Stimulated activated CD4-positive, alpha-beta T cell treated with anti-CD3 and anti-CD28 coated beads, TNF-alpha, amount 100 ng/mL, for 48 hours (primary cell): ENCODE measurements around the gene STAT4.

ENCODE experiments used
- DNase-seq, 3 donors: peaks; one replicate each; pipeline ENCODE4 v3.0.0-alpha.2; 2020; ENCODE audit warnings: low read depth in 3 of 3

STAT4 gene

DNA sequence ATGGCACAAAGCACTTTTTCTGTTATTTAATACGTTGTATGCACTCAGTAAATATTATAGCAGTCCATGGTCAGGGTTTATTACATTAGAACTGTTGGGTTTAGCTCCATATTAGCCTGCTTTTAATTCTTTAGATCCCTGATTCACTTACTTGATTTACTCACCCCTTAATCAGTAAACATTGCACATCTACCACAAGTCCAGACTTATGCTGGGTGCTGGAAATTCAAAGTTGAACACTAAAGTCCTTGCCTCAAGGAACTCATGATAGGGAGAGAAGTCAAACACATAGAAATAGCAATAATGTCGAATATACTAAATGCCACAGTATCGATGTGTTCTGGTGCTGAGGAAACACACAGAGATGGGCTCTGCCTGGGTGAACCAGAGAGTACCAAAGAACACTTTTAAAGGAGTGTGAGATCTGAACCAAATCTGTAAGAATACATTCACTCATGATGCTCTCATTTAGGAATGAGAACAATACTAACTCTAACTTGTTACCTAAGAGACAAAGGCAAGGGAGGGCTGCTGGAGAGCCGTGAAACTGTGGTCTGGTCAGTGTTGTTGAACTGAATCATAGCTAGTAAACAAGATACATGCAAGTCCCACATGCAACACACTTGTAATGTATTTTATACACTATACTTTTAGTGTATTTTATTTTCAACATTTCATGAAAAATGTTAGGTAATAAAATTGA, 4.9 kb downstream of the STAT4 start:
- no peak for DNase-seq

DNA sequence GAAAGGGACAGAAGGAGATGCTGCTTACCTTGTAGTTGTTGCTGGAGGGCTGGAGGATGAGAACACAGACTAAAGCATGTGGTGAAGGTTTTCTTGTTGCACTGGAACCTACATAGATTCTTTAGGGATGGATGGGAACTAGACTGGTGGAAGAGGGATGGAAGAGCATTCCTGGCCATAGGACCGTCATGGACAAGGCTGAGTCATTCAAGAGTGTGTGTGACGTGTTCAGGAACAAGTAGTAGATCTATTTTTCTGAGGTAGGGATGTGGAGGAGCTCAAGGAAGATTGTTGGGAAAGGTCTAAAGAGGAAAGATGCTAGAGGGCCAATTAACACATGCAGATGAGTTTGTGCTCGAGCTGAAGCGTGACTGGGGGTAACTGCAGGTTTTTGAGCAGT, 6.6 kb downstream of the STAT4 start:
- DNase-seq: no peak

- DNase-seq: no peak
Measured at GRCh38 chr2:191143791-191144190, 7.0 kb downstream of the STAT4 start.

DNA sequence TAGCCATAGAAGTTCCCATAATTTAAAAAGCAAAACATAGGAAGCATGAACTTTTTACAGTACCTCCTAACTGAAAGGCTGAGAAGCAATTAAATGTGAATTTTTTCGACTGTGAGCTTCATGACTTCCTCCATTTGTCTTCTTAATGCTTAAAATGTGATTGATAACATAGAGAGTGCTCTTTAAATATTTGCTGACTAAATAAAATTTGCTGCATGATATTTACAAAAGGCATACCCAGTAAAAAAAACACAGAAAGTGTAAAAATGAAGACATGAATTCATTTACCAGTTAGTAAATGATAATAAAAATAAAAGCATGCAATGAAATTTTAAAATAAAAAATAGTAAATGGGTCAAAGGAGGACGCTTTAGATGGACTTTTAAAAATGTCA, 21.9 kb downstream of the STAT4 start:
- DNase-seq: no peak

DNA sequence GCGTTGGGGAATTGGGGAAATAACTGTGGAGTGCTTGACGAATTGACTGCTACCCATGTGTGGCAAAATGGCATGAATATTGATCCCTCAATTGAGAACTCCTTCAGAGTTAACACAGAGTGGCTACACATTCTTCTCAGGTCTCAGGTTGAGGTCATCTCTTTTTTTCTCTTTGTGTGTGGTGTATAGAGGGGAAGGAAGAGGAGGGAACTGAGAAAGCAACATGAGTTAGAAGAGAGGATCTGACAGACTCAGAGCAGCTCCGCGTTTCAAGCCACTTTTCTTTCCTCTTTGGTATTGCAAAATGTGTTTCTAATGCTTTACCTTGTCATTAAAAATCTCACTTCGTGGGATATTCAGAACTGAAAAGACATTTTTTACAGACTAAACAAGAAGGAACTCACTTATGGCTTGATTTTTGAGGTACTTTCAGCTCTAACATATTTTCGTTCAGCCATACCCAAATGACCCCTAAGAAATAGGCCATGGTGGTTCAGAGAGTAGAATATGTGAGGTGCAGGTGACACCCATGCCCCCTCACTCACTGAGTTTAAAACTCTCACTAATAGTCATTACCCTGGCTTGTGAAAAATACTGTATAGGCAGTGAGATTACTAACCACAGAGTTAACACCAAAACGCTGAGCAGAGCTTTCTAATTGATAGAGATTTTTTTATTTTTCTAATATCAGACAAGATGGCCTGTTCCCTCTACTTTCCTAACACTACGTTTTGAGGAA, 22.5 kb downstream of the STAT4 start:
- DNase-seq: no peak

GRCh38 chr2:191127235-191127634, 23.6 kb downstream of the STAT4 start:
- DNase-seq: no peak

- DNase-seq: no peak
Measured at GRCh38 chr2:191126386-191127085, 24.3 kb downstream of the STAT4 start.

DNA sequence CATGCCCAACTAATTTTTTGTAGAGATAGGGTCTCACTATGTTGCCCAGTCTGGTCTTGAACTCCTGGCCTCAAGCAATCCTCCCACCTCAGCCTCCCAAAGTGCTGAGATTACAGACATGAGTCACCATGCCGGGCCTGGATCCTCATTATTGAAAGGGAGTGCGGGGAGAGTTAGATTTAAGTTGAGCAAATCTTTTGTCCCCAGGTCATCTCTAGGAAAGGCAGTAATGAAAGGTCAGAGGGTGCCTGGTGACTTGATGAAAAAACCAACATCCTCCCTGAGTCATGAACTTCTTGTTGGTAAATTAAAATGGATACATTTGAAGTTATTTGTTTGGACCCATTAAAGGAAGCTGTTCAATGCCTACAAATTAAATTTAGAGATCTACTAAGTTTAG, 25.1 kb downstream of the STAT4 start:
- no peak for DNase-seq

GRCh38 chr2:191122638-191123294, 28.0 kb downstream of the STAT4 start:
- DNase-seq: no peak

DNA sequence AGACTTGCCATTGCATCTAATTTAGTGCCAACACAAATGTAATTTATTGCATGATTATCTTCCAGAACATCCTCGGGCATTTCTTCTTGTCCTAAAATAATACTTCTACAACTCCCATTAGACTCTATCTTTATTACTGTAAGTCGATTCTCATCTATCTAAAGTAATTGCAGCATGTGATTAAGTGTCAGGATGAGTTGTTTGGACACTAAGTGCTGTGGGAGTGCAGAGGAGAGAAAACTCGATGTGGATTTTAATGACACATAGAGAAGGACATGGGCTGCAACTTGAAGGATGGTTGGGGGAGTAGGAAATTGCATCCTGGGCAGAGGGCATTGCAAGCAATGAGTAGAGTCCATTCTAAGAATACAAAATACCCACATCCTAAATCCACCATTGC, 33.5 kb downstream of the STAT4 start:
- DNase-seq: no peak

DNA sequence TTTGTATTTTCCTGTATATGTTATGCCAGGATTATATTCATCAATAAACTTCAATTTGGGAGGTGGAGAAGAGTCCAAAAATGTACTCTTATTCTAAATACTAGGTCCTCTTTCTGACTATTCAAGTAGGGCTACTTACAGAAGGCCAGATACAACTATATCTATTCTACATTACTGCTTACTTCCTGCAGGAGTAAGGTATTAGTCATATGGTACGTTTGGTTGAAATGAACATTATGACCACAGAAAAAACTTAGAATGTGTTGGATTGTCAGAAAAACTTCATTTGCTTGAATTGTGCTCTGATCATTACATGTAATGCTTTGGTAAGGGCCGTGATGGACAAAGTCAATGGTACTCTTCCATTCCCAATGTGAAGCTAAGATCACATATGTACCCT, 35.0 kb downstream of the STAT4 start:
- no peak for DNase-seq

GRCh38 chr2:191115391-191115790, 35.4 kb downstream of the STAT4 start:
- DNase-seq: peak; percentile 39 to 47 (median 44)

DNA sequence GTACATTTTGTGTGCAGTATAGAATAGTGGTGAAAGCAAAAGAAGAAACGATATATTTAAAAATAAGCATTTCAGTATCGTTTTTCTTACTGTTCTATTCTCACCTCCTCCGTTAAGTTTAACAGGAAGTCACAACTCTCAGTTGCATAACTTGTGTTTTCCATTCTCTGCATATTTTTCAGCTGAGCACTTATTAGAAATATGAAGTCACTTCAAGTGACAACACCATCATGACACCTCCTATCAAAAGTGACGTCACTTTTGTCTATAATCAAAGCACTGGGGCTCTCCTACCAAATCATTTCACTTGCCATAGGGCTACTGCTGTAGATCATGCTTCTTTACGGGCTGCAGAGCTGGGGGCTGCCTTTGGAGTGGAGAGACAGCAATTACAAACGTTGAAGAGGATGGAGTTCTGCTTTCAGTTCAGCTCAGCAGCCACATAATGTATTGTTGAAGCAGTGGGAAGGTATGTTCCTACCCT, 36.3 kb downstream of the STAT4 start:
- peak in 1 of 3 donors; percentile 14 for DNase-seq

DNA sequence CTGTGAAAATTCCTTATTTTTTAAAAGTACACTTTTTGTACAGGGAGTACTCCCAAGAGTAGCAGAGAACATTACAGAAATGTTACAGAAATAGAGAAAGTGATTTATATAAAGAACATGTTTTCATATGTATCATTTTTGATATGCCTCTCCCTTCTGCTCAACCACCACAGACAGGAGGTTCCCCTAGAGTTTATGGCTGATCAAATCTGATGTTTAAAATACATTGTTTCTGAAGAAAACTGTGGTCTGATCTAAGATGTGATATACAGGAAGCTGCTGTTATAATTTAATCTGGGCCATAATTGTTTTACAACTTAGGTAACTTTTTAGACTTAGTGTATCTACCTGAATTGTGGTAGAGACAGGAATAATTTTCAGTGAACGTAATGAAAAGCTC, 37.0 kb downstream of the STAT4 start:
- DNase-seq: no peak

DNA sequence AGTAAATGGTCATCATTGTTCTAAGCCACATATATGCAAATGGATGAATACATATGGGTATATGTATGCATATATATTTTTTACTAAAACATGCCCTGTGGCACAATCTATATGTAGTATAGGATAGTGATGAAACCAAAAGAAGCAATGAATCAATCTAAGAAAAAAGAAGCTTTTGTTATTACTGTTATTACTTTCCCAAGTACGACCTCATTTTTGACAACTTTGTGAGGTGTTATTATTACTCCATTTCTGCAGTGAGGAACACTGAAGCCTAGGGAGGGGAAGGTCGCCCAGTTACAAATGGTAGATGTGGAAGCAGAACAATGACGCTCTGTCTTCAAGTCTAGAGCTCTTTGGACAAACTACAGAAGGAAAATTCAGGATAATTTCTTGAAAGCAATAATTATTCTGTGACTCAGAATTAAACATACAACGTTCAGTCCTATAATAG, 38.3 kb downstream of the STAT4 start:
- no peak for DNase-seq

DNA sequence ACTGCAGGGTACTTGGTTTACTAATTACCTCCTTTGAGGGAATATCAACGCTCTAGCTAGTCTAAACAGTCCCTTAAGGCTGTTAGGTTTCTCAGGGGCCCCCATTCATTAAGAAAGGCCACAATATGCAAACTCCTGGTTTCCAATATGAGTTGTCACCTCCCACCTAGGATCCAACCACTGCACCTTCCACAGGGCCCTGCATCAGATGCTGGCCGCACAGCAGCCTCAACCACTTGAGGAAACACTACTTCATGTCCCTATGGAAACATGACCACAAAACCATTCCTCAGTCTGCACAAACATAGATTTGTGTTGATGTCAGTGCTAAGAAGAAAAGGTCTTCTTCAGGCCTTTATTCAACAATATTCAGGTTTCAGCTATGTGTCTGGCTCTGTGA, 40.9 kb downstream of the STAT4 start:
- DNase-seq: peak in 2 of 3 donors; percentile 28 to 32

DNA sequence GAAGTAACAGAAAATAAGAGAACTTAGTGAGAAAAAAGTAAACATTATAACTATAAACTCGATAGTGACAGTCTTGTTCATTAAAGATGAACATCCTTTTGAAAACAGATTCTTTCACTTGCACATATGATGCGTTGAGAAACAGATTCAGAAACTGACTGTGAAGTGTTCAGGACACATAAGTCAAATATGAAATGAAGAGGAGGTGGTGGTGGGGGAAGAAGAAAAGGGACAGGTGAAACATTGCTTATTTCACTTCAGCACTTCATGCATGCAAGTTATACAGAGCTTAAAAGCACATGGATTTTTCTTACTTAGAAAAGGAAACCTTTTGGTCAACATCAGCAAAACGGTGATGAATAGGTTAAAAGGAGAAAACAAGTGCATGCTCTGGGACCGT, 42.5 kb downstream of the STAT4 start:
- no peak for DNase-seq

- no peak for DNase-seq
Measured at GRCh38 chr2:191105082-191105481, 45.7 kb downstream of the STAT4 start.

DNA sequence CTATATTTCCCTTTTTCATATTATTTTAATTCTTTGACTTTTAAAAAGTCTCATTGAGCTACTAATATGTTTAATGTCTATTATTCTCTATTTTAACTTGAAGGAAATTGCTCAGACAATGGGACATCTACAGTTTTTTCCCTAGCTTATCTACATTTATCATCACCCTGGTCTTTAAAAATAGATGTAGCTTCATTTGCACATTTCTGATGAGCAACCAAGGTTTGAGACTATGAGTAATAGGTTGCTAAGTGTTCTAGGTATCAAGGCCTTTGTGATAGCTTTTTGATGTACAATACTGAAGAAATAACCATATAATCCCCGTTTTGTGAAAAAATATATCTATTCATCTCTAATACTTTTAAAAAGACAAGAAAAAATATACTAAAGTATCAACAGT, 47.0 kb downstream of the STAT4 start:
- DNase-seq: no peak

- DNase-seq: no peak
Measured at GRCh38 chr2:191100216-191100615, 50.6 kb downstream of the STAT4 start.

DNA sequence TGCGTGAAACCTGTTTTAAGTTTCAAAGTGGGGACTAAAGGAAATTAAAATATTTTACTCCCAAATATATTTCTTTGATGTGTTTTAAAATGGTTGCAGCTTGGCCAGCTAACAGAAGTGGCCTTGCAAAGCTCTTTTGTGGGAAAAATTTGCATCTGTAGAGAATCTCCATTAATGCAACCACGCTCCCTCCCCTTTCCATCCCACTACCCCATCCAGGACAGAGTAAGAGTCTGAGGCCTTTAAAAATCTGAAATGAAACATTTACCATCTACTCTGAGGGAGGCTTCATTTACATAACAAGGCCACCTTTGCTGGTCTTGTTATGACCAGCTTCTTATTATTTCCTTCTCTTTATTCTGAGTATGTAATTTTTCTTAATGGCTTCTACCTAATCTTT, 63.5 kb downstream of the STAT4 start:
- no peak for DNase-seq

- DNase-seq: no peak
Measured at GRCh38 chr2:191086706-191087105, 64.1 kb downstream of the STAT4 start.
